Mesothelial cell of epicardium (in vitro differentiated cells): ENCODE data around the gene ADAM22. TPM values are rescaled to one million over a fixed set of nuclear protein-coding genes. Genes with fewer than 3 reads are reported as not detected.

Experiments
- DNase-seq, 2 experiments: peaks; one replicate each; pipeline ENCODE4 v3.0.0; 2021; ENCODE audit warnings: low spot score in 2 of 2; ENCODE audit not compliant: unreplicated experiment in 2 of 2
- H3K27ac Mint-ChIP-seq: 2 replicates; pipeline ENCODE4 v1.8.0; 2021; ENCODE audit warnings: mixed read lengths
- H3K27me3 Mint-ChIP-seq: 2 replicates; pipeline ENCODE4 v1.8.0; 2021; ENCODE audit warnings: low read depth, mixed read lengths
- H3K36me3 Mint-ChIP-seq: 2 replicates; pipeline ENCODE4 v1.8.0; 2021; ENCODE audit warnings: mixed read lengths
- H3K4me1 Mint-ChIP-seq: 2 replicates; pipeline ENCODE4 v1.8.0; 2021; ENCODE audit warnings: mixed read lengths
- H3K4me3 Mint-ChIP-seq: 2 replicates; pipeline ENCODE4 v1.8.0; 2021; ENCODE audit warnings: mild to moderate bottlenecking, moderate library complexity, mixed read lengths
- H3K9me3 Mint-ChIP-seq: 2 replicates; pipeline ENCODE4 v1.8.0; 2021; ENCODE audit warnings: mixed read lengths
- CTCF ChIP-seq: fragments of 200-600 bp; sonication (generic); IDR thresholded peaks from one replicate; pipeline ENCODE4 v1.5.0; 2021; ENCODE audit warnings: antibody characterized with exemption; ENCODE audit not compliant: unreplicated experiment
- total RNA-seq: library from RNA; stranded (reverse); gene quantifications from 3 replicates; pipeline ENCODE4 v1.2.1, GENCODE V29; 2021

ADAM22 gene
- total RNA-seq, 1 donor from 2014 or later, result 6.3 TPM

DNA sequence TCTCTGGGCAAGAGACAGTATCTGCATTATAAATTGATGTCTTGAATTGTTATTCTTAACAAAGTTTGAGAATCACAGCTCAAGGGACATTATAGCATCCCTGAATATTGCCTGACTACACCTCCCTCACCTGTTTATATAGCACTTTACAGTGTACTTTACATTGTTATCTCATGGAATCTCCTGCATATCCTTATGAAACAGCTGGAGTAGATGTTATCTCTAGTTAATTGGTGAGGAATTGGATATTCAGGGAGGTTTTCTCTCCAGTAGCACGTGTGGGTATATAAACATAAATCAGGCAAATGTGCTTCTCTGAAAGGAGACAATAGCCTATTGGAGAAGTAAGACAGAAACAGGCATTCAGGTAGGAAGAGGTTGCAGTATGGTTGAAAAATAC lies 168.6 kb downstream of the ADAM22 start:
- H3K36me3 Mint-ChIP-seq, result no peaks in the 10 kb centered on the region
- no peak overlapping the region for H3K27ac Mint-ChIP-seq
- TF ChIP-seq CTCF, result no peak
- no peaks in the 10 kb centered on the region for H3K9me3 Mint-ChIP-seq
- no peak for DNase-seq
- peaks cover 4% of the 10 kb centered on the region for H3K4me1 Mint-ChIP-seq
- H3K27me3 Mint-ChIP-seq, result peaks cover 2% of the 10 kb centered on the region
- H3K4me3 Mint-ChIP-seq, result no peak overlapping the region

GRCh38 chr7:88104732-88105131 lies 170.7 kb downstream of the ADAM22 start:
- Mint-ChIP-seq H3K27ac (no peak overlapping the region), H3K9me3 (no peaks in the 10 kb centered on the region), H3K4me3 (no peak overlapping the region), H3K27me3 (no peaks in the 10 kb centered on the region), H3K4me1 (peaks cover 4% of the 10 kb centered on the region), H3K36me3 (no peaks in the 10 kb centered on the region)
- DNase-seq, result no peak
- TF ChIP-seq CTCF, result no peak

- Mint-ChIP-seq H3K4me1 (peaks cover 4% of the 10 kb centered on the region), H3K9me3 (no peaks in the 10 kb centered on the region), H3K4me3 (no peak overlapping the region), H3K36me3 (no peaks in the 10 kb centered on the region), H3K27me3 (no peaks in the 10 kb centered on the region), H3K27ac (no peak overlapping the region)
- no peak for TF ChIP-seq CTCF
- DNase-seq, result no peak
Measured at GRCh38 chr7:88105231-88105630, 171.2 kb downstream of the ADAM22 start.

- no peak for TF ChIP-seq CTCF
- Mint-ChIP-seq H3K27ac (no peak overlapping the region), H3K4me3 (no peak overlapping the region), H3K9me3 (no peaks in the 10 kb centered on the region), H3K36me3 (no peaks in the 10 kb centered on the region), H3K27me3 (no peaks in the 10 kb centered on the region), H3K4me1 (peaks cover 4% of the 10 kb centered on the region)
- DNase-seq, result no peak
Measured at GRCh38 chr7:88106434-88106833, 172.4 kb downstream of the ADAM22 start.

DNA sequence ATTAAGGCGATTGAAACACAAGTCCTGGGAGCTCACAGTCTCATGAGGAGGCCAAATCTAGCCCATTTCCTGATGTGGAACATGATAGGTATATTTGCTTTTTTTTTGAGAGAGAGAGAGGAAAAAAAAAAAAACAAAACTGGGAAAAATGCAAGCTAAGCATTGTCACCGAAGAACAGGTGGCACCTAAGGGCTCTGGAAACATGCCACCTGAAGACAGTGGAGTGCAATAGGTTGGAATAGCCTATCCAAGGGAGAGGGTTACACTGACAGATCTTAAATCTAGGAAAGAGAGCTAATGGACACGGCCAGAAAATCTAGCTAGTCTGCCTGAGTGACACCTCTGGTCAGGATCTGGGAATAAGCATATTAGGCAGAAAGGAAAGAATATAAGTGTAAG lies 175.6 kb downstream of the ADAM22 start:
- Mint-ChIP-seq H3K4me1 (no peaks in the 10 kb centered on the region), H3K27me3 (no peaks in the 10 kb centered on the region), H3K36me3 (no peaks in the 10 kb centered on the region), H3K9me3 (no peaks in the 10 kb centered on the region), H3K27ac (no peak overlapping the region), H3K4me3 (no peak overlapping the region)
- no peak for DNase-seq
- no peak for TF ChIP-seq CTCF

- no peaks in the 10 kb centered on the region for H3K4me1 Mint-ChIP-seq
- H3K27me3 Mint-ChIP-seq, result no peaks in the 10 kb centered on the region
- DNase-seq, result no peak
- peak; percentile 77 for TF ChIP-seq CTCF
- H3K27ac Mint-ChIP-seq, result no peak overlapping the region
- no peaks in the 10 kb centered on the region for H3K36me3 Mint-ChIP-seq
- no peak overlapping the region for H3K4me3 Mint-ChIP-seq
- no peaks in the 10 kb centered on the region for H3K9me3 Mint-ChIP-seq
Measured at GRCh38 chr7:88111140-88111743, 177.2 kb downstream of the ADAM22 start.
